Suprapubic skin (tissue), 4 donors: ENCODE results near the gene KCNH1. TPM values are rescaled to one million over a fixed set of nuclear protein-coding genes. Genes with fewer than 3 reads are reported as not detected.
"Not testable (repeated sequence)": the region's sequence is repeated elsewhere in the genome, so short reads cannot be mapped to it uniquely, and the experiment has no call there.

Source experiments
- DNase-seq, 2 donors: peaks; one replicate each; pipeline ENCODE4 v3.0.0-alpha.2; 2019; ENCODE audit warnings: low spot score in 2 of 2
- H3K27ac ChIP-seq: fragments of 200-600 bp; sonication (generic); one replicate; pipeline ENCODE4 v1.5.1; 2019
- H3K27me3 ChIP-seq: fragments of 200-600 bp; sonication (generic); one replicate; pipeline ENCODE4 v1.5.1; 2019
- H3K36me3 ChIP-seq: fragments of 200-600 bp; sonication (generic); one replicate; pipeline ENCODE4 v1.5.1; 2019
- H3K4me1 ChIP-seq: fragments of 200-600 bp; sonication (generic); one replicate; pipeline ENCODE4 v1.5.1; 2019
- H3K4me3 ChIP-seq: fragments of 200-600 bp; sonication (generic); one replicate; pipeline ENCODE4 v1.5.1; 2019; ENCODE audit warnings: mild to moderate bottlenecking
- H3K9me3 ChIP-seq: fragments of 200-600 bp; sonication (generic); one replicate; pipeline ENCODE4 v1.5.1; 2019
- CTCF ChIP-seq, 2 donors: fragments of 200-600 bp in 1 of 2; fragments of 450-650 bp in 1 of 2; sonication (generic) in 1 of 2; IDR thresholded peaks; one replicate each; pipeline ENCODE4 v1.5.1; 2016 to 2019; ENCODE audit warnings: antibody characterized with exemption in 2 of 2, mild to moderate bottlenecking in 1 of 2, moderate library complexity in 1 of 2
- EP300 ChIP-seq: sonication (generic); formaldehyde crosslinking; IDR thresholded peaks from one replicate; pipeline ENCODE4 v1.6.1; 2017; ENCODE audit warnings: antibody characterized with exemption
- POLR2A ChIP-seq, 2 donors: fragments of 450-650 bp; IDR thresholded peaks; one replicate each; pipeline ENCODE4 v1.6.1; 2017; ENCODE audit warnings: antibody characterized with exemption in 2 of 2, mild to moderate bottlenecking in 2 of 2, moderate library complexity in 2 of 2
- POLR2AphosphoS5 ChIP-seq, 3 donors: sonication (generic); formaldehyde crosslinking; IDR thresholded peaks; one replicate each; pipeline ENCODE4 v1.6.1; 2017; ENCODE audit warnings: antibody characterized with exemption in 3 of 3
- WGBS: methylation state at CpG from one replicate; pipeline ENCODE4 v1.1.5; 2018; 5-methylcytosine and 5-hydroxymethylcytosine counted together
- total RNA-seq, 4 donors: library from RNA; depleted of rRNA; stranded (reverse); fragments of >200 nt; gene quantifications; one replicate each; pipeline ENCODE4 v1.1.0, GENCODE V29; 2016

The KCNH1 gene
- total RNA-seq, 4 donors from 2014 or later: 1.1 TPM; not detected in 3

- Histone ChIP-seq H3K27ac (no peak overlapping the region), H3K9me3 (no peaks in the 10 kb centered on the region), H3K4me1 (no peaks in the 10 kb centered on the region), H3K4me3 (no peak overlapping the region), H3K27me3 (no peaks in the 10 kb centered on the region), H3K36me3 (peaks cover 3% of the 10 kb centered on the region)
- 89% methylated on average over 3 of the region's 3 CpGs for WGBS
- DNase-seq: no peak
- TF ChIP-seq CTCF (IDR thresholded peaks at IDR 0.05): no peak
- no peak for TF ChIP-seq EP300
- no peak for TF ChIP-seq POLR2AphosphoS5 (IDR thresholded peaks at IDR 0.05)
- no peak for TF ChIP-seq POLR2A (IDR thresholded peaks at IDR 0.05)
These were observed 459.8 kb downstream of the KCNH1 start for GRCh38 chr1:210674151-210674550.

- no peaks in the 10 kb centered on the region for H3K9me3 ChIP-seq
- no peak overlapping the region for H3K4me3 ChIP-seq
- H3K36me3 ChIP-seq: peaks cover 1% of the 10 kb centered on the region
- H3K4me1 ChIP-seq: no peaks in the 10 kb centered on the region
- DNase-seq: no peak
- no peak for TF ChIP-seq POLR2AphosphoS5 (IDR thresholded peaks at IDR 0.05)
- no peak for TF ChIP-seq POLR2A (IDR thresholded peaks at IDR 0.05)
- no peak for TF ChIP-seq EP300
- TF ChIP-seq CTCF (IDR thresholded peaks at IDR 0.05): no peak
- H3K27me3 ChIP-seq: no peaks in the 10 kb centered on the region
- no peak overlapping the region for H3K27ac ChIP-seq
These were observed 464.0 kb downstream of the KCNH1 start for GRCh38 chr1:210669951-210670350.

GRCh38 chr1:210663730-210664573, 470.0 kb downstream of the KCNH1 start:
- H3K36me3 ChIP-seq: no peaks in the 10 kb centered on the region
- no peaks in the 10 kb centered on the region for H3K27me3 ChIP-seq
- no peaks in the 10 kb centered on the region for H3K9me3 ChIP-seq
- 61% methylated on average over 7 of the region's 7 CpGs for WGBS
- no peak overlapping the region for H3K27ac ChIP-seq
- TF ChIP-seq POLR2AphosphoS5 (IDR thresholded peaks at IDR 0.05) (no peak), POLR2A (IDR thresholded peaks at IDR 0.05) (no peak), EP300 (no peak), CTCF (IDR thresholded peaks at IDR 0.05) (no peak)
- H3K4me1 ChIP-seq: no peaks in the 10 kb centered on the region
- H3K4me3 ChIP-seq: no peak overlapping the region
- no peak for DNase-seq

GRCh38 chr1:210662291-210663050, 471.5 kb downstream of the KCNH1 start:
- no peaks in the 10 kb centered on the region for H3K36me3 ChIP-seq
- no peaks in the 10 kb centered on the region for H3K4me1 ChIP-seq
- peaks cover 6% of the 10 kb centered on the region for H3K9me3 ChIP-seq
- no peak for DNase-seq
- H3K4me3 ChIP-seq: no peak overlapping the region
- WGBS: 86% methylated on average over 4 of the region's 4 CpGs
- TF ChIP-seq POLR2A (IDR thresholded peaks at IDR 0.05) (no peak), POLR2AphosphoS5 (IDR thresholded peaks at IDR 0.05) (no peak), EP300 (no peak), CTCF (IDR thresholded peaks at IDR 0.05) (no peak)
- no peak overlapping the region for H3K27ac ChIP-seq
- H3K27me3 ChIP-seq: no peaks in the 10 kb centered on the region

- H3K4me1 ChIP-seq, H3K9me3 ChIP-seq, H3K27me3 ChIP-seq, H3K4me3 ChIP-seq, H3K27ac ChIP-seq, DNase-seq, H3K36me3 ChIP-seq: not testable (repeated sequence)
- WGBS: 94% methylated on average over 4 of the region's 4 CpGs
These were observed 472.4 kb downstream of the KCNH1 start for GRCh38 chr1:210661520-210661919.
